NCI-H2196 (cell line): ENCODE measurements around the gene IRF5.
"Not testable (repeated sequence)": the region's sequence is repeated elsewhere in the genome, so short reads cannot be mapped to it uniquely, and the experiment has no call there.

Experiments
- DNase-seq: peaks from one replicate; lab custom pipeline; 2025; ENCODE audit not compliant: unreplicated experiment; lab: John Stamatoyannopoulos, UW

IRF5 gene

DNA sequence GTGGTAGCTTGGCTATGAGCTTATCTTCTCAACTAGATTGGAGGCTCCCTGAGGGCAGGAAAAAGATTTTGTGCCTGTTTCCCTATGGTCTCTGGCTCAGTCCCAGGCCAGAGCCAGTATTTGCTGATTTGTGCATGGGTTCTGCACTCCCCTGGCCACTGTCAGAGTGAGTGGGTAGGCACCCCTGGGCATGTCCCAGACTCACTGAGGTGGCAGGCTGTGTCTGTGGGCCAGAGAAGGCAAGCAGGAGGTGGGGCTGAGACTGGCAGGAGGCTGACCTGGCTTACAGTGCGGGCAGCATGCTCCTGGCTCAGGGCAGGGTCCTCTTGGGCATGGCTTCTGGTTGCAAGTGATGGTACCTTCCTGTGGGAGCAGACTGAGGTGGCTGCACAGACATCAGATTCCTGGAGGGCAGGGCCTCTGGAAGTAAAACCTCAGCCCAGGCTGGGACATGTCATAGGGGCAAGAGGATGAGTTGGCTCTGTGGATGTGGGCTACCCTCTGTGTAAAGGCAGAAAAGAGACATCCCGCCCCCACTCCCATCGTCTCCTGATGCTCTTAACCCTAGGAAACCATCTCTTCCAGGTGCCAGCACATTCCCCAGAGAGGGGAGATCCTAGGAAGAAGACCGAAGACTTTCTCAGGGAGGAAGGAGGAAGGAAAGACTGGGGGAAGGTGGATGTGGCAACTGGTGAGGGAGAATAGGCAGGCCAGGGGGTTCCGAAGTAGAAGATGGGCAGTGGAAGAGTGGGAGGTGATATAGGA lies 31.5 kb upstream of the IRF5 start:
- DNase-seq, result no peak

GRCh38 chr7:128906766-128907559 lies 30.8 kb upstream of the IRF5 start:
- no peak for DNase-seq

- no peak for DNase-seq
Observed at GRCh38 chr7:128908750-128909624, 28.7 kb upstream of the IRF5 start.

DNA sequence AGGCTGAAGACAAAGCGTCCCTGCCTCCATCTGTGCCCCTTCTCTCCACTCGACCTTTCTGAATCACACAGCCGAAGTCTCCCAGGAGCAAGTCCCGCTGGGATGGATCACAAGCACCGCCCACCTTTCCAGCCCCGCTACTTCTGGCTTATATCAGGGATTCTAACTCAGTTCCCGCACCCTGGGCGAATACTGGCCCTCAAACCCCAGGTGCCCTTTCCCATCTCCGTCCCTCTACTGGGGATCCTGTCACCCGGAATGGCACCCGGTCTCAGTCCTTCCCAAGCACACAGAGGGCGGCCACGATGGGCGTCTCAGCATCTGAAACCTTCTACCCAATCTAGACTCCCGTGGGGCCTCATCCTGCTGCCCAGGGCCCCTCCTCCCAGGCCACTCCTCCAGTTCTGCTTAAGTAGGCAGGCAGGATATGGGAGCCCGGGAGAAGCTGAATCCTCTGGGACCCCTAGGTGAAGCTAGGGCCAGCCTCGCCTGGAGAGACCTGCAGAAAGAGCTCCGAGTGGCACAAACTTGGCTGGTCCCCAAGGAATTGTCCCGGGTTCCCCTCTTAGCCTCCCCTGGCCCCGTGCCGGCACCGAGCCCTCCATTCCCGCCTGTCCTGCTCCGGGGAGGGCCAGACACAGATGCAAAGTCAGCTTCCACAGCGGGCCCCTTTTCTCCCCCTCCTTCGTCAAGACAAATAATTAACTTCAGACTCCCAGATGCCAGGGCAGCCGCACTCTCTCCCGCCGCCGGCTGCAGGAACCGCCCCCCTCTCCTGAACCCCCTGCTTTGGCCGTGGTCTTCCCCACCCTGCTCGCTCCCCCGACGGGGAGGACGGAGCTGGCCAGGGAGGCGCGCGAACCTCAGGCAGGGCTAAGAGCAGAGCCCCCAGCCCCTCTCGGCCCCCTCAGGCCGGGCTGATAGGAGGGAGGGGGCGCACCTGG lies 27.8 kb upstream of the IRF5 start:
- DNase-seq, result no peak

DNA sequence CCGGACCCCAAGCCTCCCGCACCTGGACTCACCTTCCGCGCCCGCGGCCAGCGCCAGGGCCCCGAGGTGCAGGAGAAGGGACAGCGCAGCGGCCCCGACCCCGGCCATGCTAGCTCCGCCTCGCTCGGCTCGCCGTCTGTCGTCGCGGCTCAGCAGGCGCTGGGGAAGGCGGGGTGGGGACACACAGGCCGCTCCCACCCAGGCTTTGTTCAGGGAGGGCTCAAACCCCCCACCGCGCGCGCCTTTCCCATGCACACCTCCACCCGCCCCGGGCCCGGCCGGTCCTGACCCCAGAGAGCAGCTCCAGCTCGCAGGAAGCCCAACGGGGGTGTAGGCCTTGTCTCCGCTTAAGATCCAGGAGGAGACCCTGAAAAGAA lies 27.2 kb upstream of the IRF5 start, which contains the start of gene KCP:
Gene KCP (minus strand): TSS at position 141 of the 377 bp plus-strand sequence. CDS start 33 bp downstream, at position 108.
- DNase-seq, result no peak

DNA sequence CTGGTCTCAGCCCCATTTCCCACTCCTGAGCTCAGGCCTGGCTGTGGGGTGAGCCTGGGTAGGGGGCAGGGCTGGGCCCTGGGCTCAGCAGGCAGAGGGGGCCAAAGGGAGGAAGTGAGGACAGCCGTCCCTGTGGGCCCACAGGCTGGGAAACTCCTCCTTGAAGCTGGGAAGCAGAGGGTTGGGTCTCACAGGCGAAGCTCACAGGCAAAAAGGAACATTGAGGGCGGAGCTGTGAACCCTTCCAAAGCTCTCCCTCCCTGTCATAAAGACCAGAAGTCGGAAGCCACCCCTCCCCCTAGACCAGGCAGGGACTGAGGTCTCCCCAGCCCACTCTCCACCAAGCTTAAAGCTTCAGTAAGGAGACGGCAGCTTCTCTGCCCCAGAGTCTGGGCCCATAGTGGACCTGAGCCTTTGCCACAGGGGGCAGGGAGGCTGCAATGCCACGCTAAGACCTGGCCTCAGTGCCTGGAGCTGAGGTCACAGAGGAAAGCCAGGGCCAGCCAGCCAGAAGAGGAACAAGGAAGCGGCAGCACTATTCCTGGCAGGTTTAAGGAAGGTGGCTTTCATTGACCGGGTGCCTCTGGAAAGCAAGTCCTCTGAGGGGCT lies 26.2 kb upstream of the IRF5 start:
- DNase-seq, result no peak

GRCh38 chr7:128912281-128912680 lies 25.4 kb upstream of the IRF5 start:
- no peak for DNase-seq

GRCh38 chr7:128912709-128913495 lies 24.8 kb upstream of the IRF5 start:
- DNase-seq, result not testable (repeated sequence)

DNA sequence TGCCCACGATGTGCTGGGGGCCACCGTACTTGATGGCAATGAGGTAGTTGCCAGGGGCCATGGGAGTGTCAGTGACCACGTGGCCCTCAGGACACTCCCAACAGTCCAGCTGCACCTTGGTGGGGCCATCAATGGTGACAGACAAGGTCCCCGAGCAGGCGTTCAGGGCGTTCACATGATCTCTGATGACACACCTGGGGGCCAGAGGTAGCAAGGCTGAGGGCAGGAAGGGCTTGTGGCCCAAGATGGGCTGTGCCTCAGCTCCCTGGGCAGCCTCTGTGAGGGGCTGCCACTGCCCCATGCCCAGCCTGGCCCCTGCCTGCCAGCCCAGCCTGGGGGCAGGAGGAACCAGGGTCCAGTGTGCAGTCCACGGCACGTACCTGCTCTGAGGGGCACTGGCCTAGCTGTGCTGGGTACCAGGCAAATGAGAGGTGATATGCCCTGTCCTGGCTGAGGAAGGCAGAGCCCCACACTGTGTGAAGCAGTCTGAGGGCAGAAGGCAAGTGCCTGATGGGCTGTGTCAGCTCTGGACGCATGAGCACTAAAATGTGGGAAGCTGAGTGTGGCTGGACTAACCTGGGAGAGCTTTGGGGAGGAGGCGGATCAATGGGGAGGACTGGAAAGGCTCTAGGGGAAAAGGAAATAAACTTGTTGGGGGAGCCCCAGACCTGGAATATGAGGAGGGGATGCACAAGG lies 23.7 kb upstream of the IRF5 start:
- DNase-seq, result no peak

DNA sequence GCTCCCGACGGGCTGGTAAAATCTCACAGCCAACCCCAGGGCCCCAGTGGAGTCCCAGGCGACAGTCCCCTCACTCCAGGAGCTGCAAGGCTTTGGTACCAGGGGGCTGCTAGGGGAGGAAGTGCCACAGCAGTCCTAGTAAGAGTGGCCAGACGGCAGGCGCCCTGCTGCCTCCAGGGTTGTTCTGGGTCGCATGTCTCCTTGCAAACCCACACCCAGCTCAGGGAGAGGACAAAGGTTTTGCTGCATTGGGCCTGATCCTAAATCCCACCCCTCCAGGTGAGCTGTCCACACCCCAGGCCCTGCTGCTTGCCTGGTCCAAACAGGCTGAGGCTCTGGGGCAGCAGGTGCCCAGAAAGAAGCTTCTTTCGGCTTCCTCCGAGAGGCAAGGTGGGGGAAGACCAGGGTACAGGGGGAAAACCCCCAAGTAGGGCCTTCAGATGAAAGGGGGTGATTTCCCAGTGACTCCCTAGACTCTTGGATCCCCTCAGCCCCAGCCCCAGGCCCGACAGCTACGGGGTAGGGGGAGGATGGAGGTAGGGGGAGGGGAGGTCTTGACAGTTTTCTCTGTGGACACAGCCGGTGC lies 23.1 kb upstream of the IRF5 start:
- no peak for DNase-seq

DNA sequence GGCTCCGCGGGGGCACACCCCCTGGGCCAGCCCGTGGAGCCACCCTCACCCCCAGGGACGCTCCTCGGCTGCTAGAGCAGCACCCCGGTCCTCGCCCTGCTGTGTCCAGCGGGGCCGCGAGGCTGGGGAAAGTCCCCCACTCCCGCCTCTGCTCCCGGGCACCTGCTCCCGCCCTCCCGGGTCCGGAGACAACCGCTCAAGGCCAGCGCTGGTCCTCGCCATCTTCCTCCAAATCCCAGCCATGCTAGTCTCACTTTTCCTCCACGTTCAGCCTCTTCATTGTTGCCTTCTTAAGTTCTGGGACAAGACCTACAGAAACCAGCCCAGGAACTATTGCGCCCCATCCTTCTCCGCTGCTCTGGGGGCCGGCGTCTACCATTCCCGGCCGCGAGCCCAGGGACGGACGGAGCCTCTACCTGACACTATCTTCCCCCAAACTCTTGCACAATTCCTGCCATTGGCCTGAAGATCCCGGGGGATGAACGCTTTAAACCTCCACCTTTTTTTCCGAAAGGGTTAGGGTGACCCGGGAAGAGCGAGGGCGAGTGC lies 22.4 kb upstream of the IRF5 start:
- no peak for DNase-seq

- DNase-seq, result no peak
Observed at GRCh38 chr7:128915841-128916642, 21.7 kb upstream of the IRF5 start.

- no peak for DNase-seq
Observed at GRCh38 chr7:128916643-128916915, 21.1 kb upstream of the IRF5 start.

DNA sequence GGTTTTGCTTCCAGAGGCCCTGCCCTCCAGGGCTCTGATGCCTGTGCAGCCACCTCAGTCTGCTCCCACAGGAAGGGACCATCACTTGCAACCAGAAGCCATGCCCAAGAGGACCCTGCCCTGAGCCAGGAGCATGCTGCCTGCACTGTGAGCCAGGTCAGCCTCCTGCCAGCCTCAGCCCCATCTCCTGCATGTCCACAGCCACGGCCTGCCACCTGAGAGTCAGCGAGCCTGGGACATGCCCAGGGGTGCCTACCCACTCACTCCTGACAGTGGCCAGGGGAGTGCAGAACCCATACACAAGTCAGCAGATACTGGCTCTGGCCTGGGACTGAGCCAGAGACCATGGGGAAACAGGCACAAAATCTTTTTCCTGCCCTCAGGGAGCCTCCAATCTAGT lies 20.6 kb upstream of the IRF5 start:
- DNase-seq, result no peak

- no peak for DNase-seq
Observed at GRCh38 chr7:128918016-128918665, 19.6 kb upstream of the IRF5 start.

GRCh38 chr7:128919241-128919640 lies 18.5 kb upstream of the IRF5 start:
- DNase-seq, result no peak
